Thymus (tissue), 11 donors: ENCODE data around the gene CTDSPL. TPM values are rescaled to one million over a fixed set of nuclear protein-coding genes. Genes with fewer than 3 reads are reported as not detected.

ENCODE experiments used
- DNase-seq, 9 donors: peaks; one replicate each; pipeline ENCODE4 v3.0.0-alpha.2; 2013; ENCODE audit warnings: low spot score in 9 of 9, low read depth in 6 of 9, missing footprints in 1 of 9
- H3K27ac ChIP-seq, 2 donors: one replicate each; pipeline ENCODE4 v1.5.1; 2013; ENCODE audit warnings: control low read depth in 1 of 2, low read depth in 1 of 2, low read length in 1 of 2, mild to moderate bottlenecking in 1 of 2, moderate library complexity in 1 of 2
- H3K27me3 ChIP-seq, 2 donors: one replicate each; pipeline ENCODE4 v1.5.1; 2013; ENCODE audit warnings: low read length in 1 of 2; ENCODE audit not compliant: control insufficient read depth in 2 of 2, insufficient read depth in 1 of 2
- H3K36me3 ChIP-seq, 2 donors: one replicate each; pipeline ENCODE4 v1.5.1; 2013; ENCODE audit warnings: low read length in 1 of 2, mild to moderate bottlenecking in 1 of 2, moderate library complexity in 1 of 2; ENCODE audit not compliant: control insufficient read depth in 2 of 2, insufficient read depth in 2 of 2
- H3K4me1 ChIP-seq, 2 donors: one replicate each; pipeline ENCODE4 v1.5.1; 2013; ENCODE audit warnings: low read length in 2 of 2; ENCODE audit not compliant: control insufficient read depth in 2 of 2, insufficient read depth in 2 of 2
- H3K4me3 ChIP-seq, 2 donors: one replicate each; pipeline ENCODE4 v1.5.1; 2013; ENCODE audit warnings: low read length in 2 of 2, control low read depth in 1 of 2, mild to moderate bottlenecking in 1 of 2
- H3K9me3 ChIP-seq, 2 donors: one replicate each; pipeline ENCODE4 v1.5.1; 2013; ENCODE audit warnings: low read length in 1 of 2, mild to moderate bottlenecking in 1 of 2; ENCODE audit not compliant: control insufficient read depth in 2 of 2, insufficient read depth in 1 of 2
- WGBS: extraction: QIAGEN DNeasy Blood & Tissue Kit; methylation state at CpG from one replicate; pipeline ENCODE4 v1.1.7; 2013; 5-methylcytosine and 5-hydroxymethylcytosine counted together
- polyA plus RNA-seq: library from polyadenylated mRNA; stranded (reverse); fragments of 200-250 nt; gene quantifications from one replicate; pipeline ENCODE4 v1.2.3, GENCODE V29; 2013
- total RNA-seq: library from RNA; stranded (reverse); fragments of 120-200 nt; gene quantifications from one replicate; pipeline ENCODE4 v1.2.4, GENCODE V29; 2013
- donor health status: healthy.

CTDSPL gene
- total and polyA plus RNA-seq, 2 donors, result 4.4 to 6.5 TPM

- WGBS, result 97% methylated on average over 3 of the region's 3 CpGs
- H3K27ac ChIP-seq, result no peak overlapping the region
- no peak for DNase-seq
- H3K4me3 ChIP-seq, result no peak overlapping the region
- no peaks in the 10 kb centered on the region for H3K36me3 ChIP-seq
- H3K27me3 ChIP-seq, result no peaks in the 10 kb centered on the region
- H3K4me1 ChIP-seq, result peaks cover 8 to 54% of the 10 kb centered on the region in 2 donors
- no peaks in the 10 kb centered on the region for H3K9me3 ChIP-seq
These were observed 61.9 kb downstream of the CTDSPL start for GRCh38 chr3:37923569-37924040.

- no peak for DNase-seq
- no peaks in the 10 kb centered on the region for H3K9me3 ChIP-seq
- H3K4me3 ChIP-seq, result no peak overlapping the region
- WGBS, result 95% methylated on average over 7 of the region's 7 CpGs
- H3K27ac ChIP-seq, result no peak overlapping the region
- H3K27me3 ChIP-seq, result no peaks in the 10 kb centered on the region
- H3K36me3 ChIP-seq, result no peaks in the 10 kb centered on the region
- H3K4me1 ChIP-seq, result peaks cover 8 to 53% of the 10 kb centered on the region in 2 donors
These were observed 62.8 kb downstream of the CTDSPL start for GRCh38 chr3:37924453-37924852.

GRCh38 chr3:37925157-37925556 lies 63.5 kb downstream of the CTDSPL start:
- Histone ChIP-seq H3K36me3 (no peaks in the 10 kb centered on the region), H3K4me1 (peaks cover 8 to 46% of the 10 kb centered on the region in 2 donors), H3K4me3 (no peak overlapping the region), H3K27ac (no peak overlapping the region), H3K9me3 (no peaks in the 10 kb centered on the region), H3K27me3 (no peaks in the 10 kb centered on the region)
- DNase-seq, result no peak
- 69% methylated on average over 2 of the region's 2 CpGs for WGBS

GRCh38 chr3:37926611-37927010 lies 64.9 kb downstream of the CTDSPL start:
- H3K27ac ChIP-seq, result no peak overlapping the region
- no peak for DNase-seq
- H3K9me3 ChIP-seq, result no peaks in the 10 kb centered on the region
- WGBS, result 99% methylated on average over 3 of the region's 3 CpGs
- H3K27me3 ChIP-seq, result no peaks in the 10 kb centered on the region
- H3K4me1 ChIP-seq, result peaks cover 4 to 32% of the 10 kb centered on the region in 2 donors
- no peak overlapping the region for H3K4me3 ChIP-seq
- no peaks in the 10 kb centered on the region for H3K36me3 ChIP-seq

GRCh38 chr3:37930495-37930894 lies 68.8 kb downstream of the CTDSPL start:
- Histone ChIP-seq H3K27ac (no peak overlapping the region), H3K9me3 (no peaks in the 10 kb centered on the region), H3K36me3 (no peaks in the 10 kb centered on the region), H3K4me3 (no peak overlapping the region), H3K27me3 (no peaks in the 10 kb centered on the region), H3K4me1 (peaks cover 0 to 7% of the 10 kb centered on the region in 2 donors)
- no peak for DNase-seq
- 97% methylated on average over 2 of the region's 2 CpGs for WGBS

GRCh38 chr3:37932505-37932904 lies 70.8 kb downstream of the CTDSPL start:
- H3K27me3 ChIP-seq, result no peaks in the 10 kb centered on the region
- no peak overlapping the region for H3K27ac ChIP-seq
- no peaks in the 10 kb centered on the region for H3K36me3 ChIP-seq
- DNase-seq, result no peak
- no peaks in the 10 kb centered on the region for H3K9me3 ChIP-seq
- 97% methylated on average over 3 of the region's 3 CpGs for WGBS
- no peak overlapping the region for H3K4me3 ChIP-seq
- H3K4me1 ChIP-seq, result no peaks in the 10 kb centered on the region

GRCh38 chr3:37934631-37935289 lies 73.1 kb downstream of the CTDSPL start:
- no peaks in the 10 kb centered on the region for H3K4me1 ChIP-seq
- WGBS, result 97% methylated on average over 8 of the region's 8 CpGs

GRCh38 chr3:37935290-37935668 lies 73.6 kb downstream of the CTDSPL start:
- no peaks in the 10 kb centered on the region for H3K36me3 ChIP-seq
- no peak overlapping the region for H3K27ac ChIP-seq
- DNase-seq, result no peak
- no peaks in the 10 kb centered on the region for H3K9me3 ChIP-seq
- no peaks in the 10 kb centered on the region for H3K27me3 ChIP-seq
- H3K4me1 ChIP-seq, result no peaks in the 10 kb centered on the region
- H3K4me3 ChIP-seq, result no peak overlapping the region
- 25% methylated on average over 1 of the region's 1 CpG for WGBS

More at GRCh38 chr3:37934631-37935289, 73.1 kb downstream of the CTDSPL start:
- no peak overlapping the region for H3K4me3 ChIP-seq
- H3K9me3 ChIP-seq, result no peaks in the 10 kb centered on the region
- H3K27me3 ChIP-seq, result no peaks in the 10 kb centered on the region
- H3K27ac ChIP-seq, result no peak overlapping the region
- no peaks in the 10 kb centered on the region for H3K36me3 ChIP-seq
- no peak for DNase-seq

- H3K4me3 ChIP-seq, result no peak overlapping the region
- no peaks in the 10 kb centered on the region for H3K27me3 ChIP-seq
- H3K27ac ChIP-seq, result no peak overlapping the region
- H3K4me1 ChIP-seq, result no peaks in the 10 kb centered on the region
- DNase-seq, result no peak
- H3K36me3 ChIP-seq, result no peaks in the 10 kb centered on the region
- H3K9me3 ChIP-seq, result no peaks in the 10 kb centered on the region
- WGBS, result 96% methylated on average over 9 of the region's 9 CpGs
These were observed 74.3 kb downstream of the CTDSPL start for GRCh38 chr3:37935756-37936666.
